HepG2 (cell line): Measurements from ENCODE around the gene PKD2L1. TPM values are rescaled to one million over a fixed set of nuclear protein-coding genes. Genes with fewer than 3 reads are reported as not detected.

Experiments used
- GZF1 ChIP-seq: sonication (generic); formaldehyde crosslinking; IDR thresholded peaks from 2 replicates; pipeline ENCODE4 v1.5.1; 2020; ENCODE audit warnings: mild to moderate bottlenecking, missing genetic modification reagents
- LCORL ChIP-seq, 2 experiments: fragments of 450-650 bp in 1 of 2; sonication (generic) in 1 of 2; formaldehyde crosslinking in 1 of 2; IDR thresholded peaks; 2 replicates each; pipeline versions ENCODE4 v1.5.0 to v1.6.1; 2017 to 2020; ENCODE audit warnings: antibody characterized with exemption in 1 of 2, missing genetic modification reagents in 1 of 2
- MYPOP ChIP-seq: sonication (generic); formaldehyde crosslinking; IDR thresholded peaks from 2 replicates; pipeline ENCODE4 v1.8.1; 2023; ENCODE audit warnings: mild to moderate bottlenecking, moderate library complexity, missing genetic modification reagents
- PITX1 ChIP-seq: sonication (generic); formaldehyde crosslinking; IDR thresholded peaks from 2 replicates; pipeline ENCODE4 v1.5.1; 2020; ENCODE audit warnings: mild to moderate bottlenecking, missing genetic modification reagents
- POLR2A ChIP-seq, 2 experiments: IDR thresholded peaks; 2 replicates each; pipeline ENCODE4 v1.6.1; 2011; ENCODE audit warnings: low read depth in 2 of 2, low read length in 2 of 2, mild to moderate bottlenecking in 1 of 2, moderate library complexity in 1 of 2; ENCODE audit not compliant: insufficient read depth in 1 of 2
- RBFOX2 ChIP-seq: fragments of 200-400 bp; formaldehyde crosslinking; IDR thresholded peaks from 2 replicates; pipeline ENCODE4 v1.6.1; 2017; ENCODE audit warnings: low read depth, mild to moderate bottlenecking, low read length
- RNF2 ChIP-seq: fragments of 450-650 bp; conservative IDR thresholded peaks from 2 replicates; pipeline ENCODE4 v1.6.1; 2016; ENCODE audit warnings: low read depth
- TOPORS ChIP-seq: sonication (generic); formaldehyde crosslinking; IDR thresholded peaks from 2 replicates; pipeline ENCODE4 v1.8.0; 2023; ENCODE audit warnings: mild to moderate bottlenecking, missing genetic modification reagents
- ZBTB25 ChIP-seq: IDR thresholded peaks from 2 replicates; pipeline ENCODE4 v1.6.1; 2018; ENCODE audit warnings: missing genetic modification reagents
- ZFP91 ChIP-seq: sonication (generic); formaldehyde crosslinking; IDR thresholded peaks from 2 replicates; pipeline ENCODE4 v1.9.0; 2022; ENCODE audit warnings: missing genetic modification reagents, mild to moderate bottlenecking, borderline replicate concordance
- ZNF280D ChIP-seq: sonication (generic); formaldehyde crosslinking; IDR thresholded peaks from 2 replicates; pipeline ENCODE4 v1.5.1; 2020; ENCODE audit warnings: mild to moderate bottlenecking, missing genetic modification reagents
- ZNF501 ChIP-seq: sonication (generic); formaldehyde crosslinking; IDR thresholded peaks from 2 replicates; pipeline ENCODE4 v1.5.1; 2020; ENCODE audit warnings: mild to moderate bottlenecking, moderate library complexity, missing genetic modification reagents
- ZNF598 ChIP-seq: sonication (generic); formaldehyde crosslinking; IDR thresholded peaks from 2 replicates; pipeline ENCODE4 v1.5.1; 2020; ENCODE audit warnings: mild to moderate bottlenecking, missing genetic modification reagents, borderline replicate concordance
- ZNF781 ChIP-seq: sonication (generic); formaldehyde crosslinking; IDR thresholded peaks from 2 replicates; pipeline ENCODE4 v1.5.1; 2020; ENCODE audit warnings: borderline replicate concordance, mild to moderate bottlenecking, missing genetic modification reagents; ENCODE audit errors: not compliant biosample characterization
- polyA plus RNA-seq, 8 experiments: library from polyadenylated mRNA; depleted of rRNA in 3 of 8; stranded (reverse) in 7 of 8; unstranded in 1 of 8; fragments of >200 nt; fragmentation: Illumina TruSeq in 4 of 8; extraction: Trizol in 4 of 8; gene quantifications; 2 replicates each; pipeline versions ENCODE4 v1.2.1 to v1.2.3, GENCODE V29; 2011 to 2016; ENCODE audit warnings: low read depth in 4 of 8, missing spikeins in 1 of 8, mixed read lengths in 1 of 8; ENCODE audit not compliant: insufficient read depth in 1 of 8
- total RNA-seq, 5 experiments: library from RNA; depleted of rRNA; stranded (reverse); fragments of >200 nt; fragmentation: Illumina TruSeq; extraction: Trizol; gene quantifications; 2 replicates each; pipeline ENCODE4 v1.2.3, GENCODE V29; 2016; ENCODE audit warnings: low read depth in 1 of 5
- TF ChIP-seq, protein P1 (sequence below): sonication (generic); formaldehyde crosslinking; IDR thresholded peaks from 2 replicates; pipeline ENCODE4 v1.4.0; 2020; ENCODE audit warnings: missing genetic modification reagents
- TF ChIP-seq, protein P2 (sequence below): IDR thresholded peaks from 2 replicates; pipeline ENCODE4 v1.6.1; 2016
- TF ChIP-seq, protein P3 (sequence below): sonication (generic); formaldehyde crosslinking; IDR thresholded peaks from 2 replicates; pipeline ENCODE4 v1.4.0; 2020; ENCODE audit warnings: mild to moderate bottlenecking, missing genetic modification reagents

PKD2L1 gene
- total and polyA plus RNA-seq, 2 of the 13 experiments (the other 11 are each of a cell fraction or from before 2014, with no cell fraction given), result 0.07 to 0.15 TPM

- TF ChIP-seq RNF2 (no peak), TOPORS (CRISPR knock-in tag) (0 out of 2 replicates have a peak, but pooled peaks have one; percentile 39), ZNF781 (CRISPR knock-in tag) (peak; percentile 85), ZFP91 (CRISPR knock-in tag) (peak; percentile 36; the same call in 1 of the 2 replicates), LCORL (IDR thresholded peaks at IDR 0.05) (no peak), LCORL (CRISPR knock-in tag; IDR thresholded peaks at IDR 0.05) (no peak), ZNF598 (CRISPR knock-in tag) (peak; percentile 48; the same call in 1 of the 2 replicates), MYPOP (CRISPR knock-in tag) (0 out of 2 replicates have a peak, but pooled peaks have one; percentile 36), ZNF280D (0 out of 2 replicates have a peak, but pooled peaks have one; percentile 37), ZNF501 (CRISPR knock-in tag) (peak; percentile 23; the same call in 1 of the 2 replicates), RBFOX2 (0 out of 2 replicates have a peak, but pooled peaks have one; percentile 37), POLR2A (IDR thresholded peaks at IDR 0.05; ENCODE audit: insufficient read depth in 1 of 2, low read depth in 2 of 2, low read length in 2 of 2) (peak in 1 of 2 experiments; percentile 27; a peak in 1 of 4 replicates), GZF1 (CRISPR knock-in tag) (no peak), ZBTB25 (CRISPR knock-in tag) (no peak), PITX1 (CRISPR knock-in tag) (0 out of 2 replicates have a peak, but pooled peaks have one; percentile 35)
- TF ChIP-seq, protein P1, sequence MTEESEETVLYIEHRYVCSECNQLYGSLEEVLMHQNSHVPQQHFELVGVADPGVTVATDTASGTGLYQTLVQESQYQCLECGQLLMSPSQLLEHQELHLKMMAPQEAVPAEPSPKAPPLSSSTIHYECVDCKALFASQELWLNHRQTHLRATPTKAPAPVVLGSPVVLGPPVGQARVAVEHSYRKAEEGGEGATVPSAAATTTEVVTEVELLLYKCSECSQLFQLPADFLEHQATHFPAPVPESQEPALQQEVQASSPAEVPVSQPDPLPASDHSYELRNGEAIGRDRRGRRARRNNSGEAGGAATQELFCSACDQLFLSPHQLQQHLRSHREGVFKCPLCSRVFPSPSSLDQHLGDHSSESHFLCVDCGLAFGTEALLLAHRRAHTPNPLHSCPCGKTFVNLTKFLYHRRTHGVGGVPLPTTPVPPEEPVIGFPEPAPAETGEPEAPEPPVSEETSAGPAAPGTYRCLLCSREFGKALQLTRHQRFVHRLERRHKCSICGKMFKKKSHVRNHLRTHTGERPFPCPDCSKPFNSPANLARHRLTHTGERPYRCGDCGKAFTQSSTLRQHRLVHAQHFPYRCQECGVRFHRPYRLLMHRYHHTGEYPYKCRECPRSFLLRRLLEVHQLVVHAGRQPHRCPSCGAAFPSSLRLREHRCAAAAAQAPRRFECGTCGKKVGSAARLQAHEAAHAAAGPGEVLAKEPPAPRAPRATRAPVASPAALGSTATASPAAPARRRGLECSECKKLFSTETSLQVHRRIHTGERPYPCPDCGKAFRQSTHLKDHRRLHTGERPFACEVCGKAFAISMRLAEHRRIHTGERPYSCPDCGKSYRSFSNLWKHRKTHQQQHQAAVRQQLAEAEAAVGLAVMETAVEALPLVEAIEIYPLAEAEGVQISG (CRISPR knock-in tag), result no peak
- TF ChIP-seq, protein P2, sequence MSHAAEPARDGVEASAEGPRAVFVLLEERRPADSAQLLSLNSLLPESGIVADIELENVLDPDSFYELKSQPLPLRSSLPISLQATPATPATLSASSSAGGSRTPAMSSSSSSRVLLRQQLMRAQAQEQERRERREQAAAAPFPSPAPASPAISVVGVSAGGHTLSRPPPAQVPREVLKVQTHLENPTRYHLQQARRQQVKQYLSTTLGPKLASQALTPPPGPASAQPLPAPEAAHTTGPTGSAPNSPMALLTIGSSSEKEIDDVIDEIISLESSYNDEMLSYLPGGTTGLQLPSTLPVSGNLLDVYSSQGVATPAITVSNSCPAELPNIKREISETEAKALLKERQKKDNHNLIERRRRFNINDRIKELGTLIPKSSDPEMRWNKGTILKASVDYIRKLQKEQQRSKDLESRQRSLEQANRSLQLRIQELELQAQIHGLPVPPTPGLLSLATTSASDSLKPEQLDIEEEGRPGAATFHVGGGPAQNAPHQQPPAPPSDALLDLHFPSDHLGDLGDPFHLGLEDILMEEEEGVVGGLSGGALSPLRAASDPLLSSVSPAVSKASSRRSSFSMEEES (CRISPR knock-in tag), result no peak
- TF ChIP-seq, protein P3, sequence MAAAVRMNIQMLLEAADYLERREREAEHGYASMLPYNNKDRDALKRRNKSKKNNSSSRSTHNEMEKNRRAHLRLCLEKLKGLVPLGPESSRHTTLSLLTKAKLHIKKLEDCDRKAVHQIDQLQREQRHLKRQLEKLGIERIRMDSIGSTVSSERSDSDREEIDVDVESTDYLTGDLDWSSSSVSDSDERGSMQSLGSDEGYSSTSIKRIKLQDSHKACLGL (CRISPR knock-in tag), result 0 out of 2 replicates have a peak, but pooled peaks have one; percentile 17
Observed at GRCh38 chr10:100349087-100349486, 19.1 kb upstream of the PKD2L1 start (continued).
